ENCODE results near the gene SLC35B1.

SLC35B1 gene

DNA sequence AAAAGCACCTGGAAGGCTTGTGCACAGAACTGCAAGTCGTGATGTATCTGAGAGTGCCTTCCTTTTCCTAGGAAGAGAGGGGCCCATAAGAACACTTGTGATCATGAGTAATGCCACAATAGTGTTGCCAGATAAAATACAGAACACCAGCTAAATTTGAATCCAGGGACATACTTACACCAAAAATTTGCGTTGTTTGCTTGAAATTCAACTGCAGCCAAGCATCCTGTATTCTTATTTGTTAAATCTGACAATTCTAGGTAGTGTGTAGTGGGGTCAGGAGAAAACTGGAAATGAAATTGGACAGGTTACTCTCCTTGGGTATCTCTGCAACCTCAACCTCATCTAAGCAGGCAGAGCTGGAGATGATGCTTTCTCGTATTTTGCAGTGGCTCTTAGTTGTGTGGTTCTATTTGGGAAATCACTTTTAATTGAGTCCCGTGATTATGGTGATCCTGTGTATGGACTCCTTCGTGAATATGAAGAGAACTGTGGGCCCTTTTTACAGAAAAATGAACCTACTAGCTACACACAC lies 12.0 kb downstream of the SLC35B1 start:
- H3K4me3 ChIP-seq (ENCODE audit: low read depth, low read length), result no peak overlapping the region
- H2AK5ac ChIP-seq (ENCODE audit: low read length), result no peak overlapping the region
- no peak overlapping the region for H3K14ac ChIP-seq (ENCODE audit: low read length)
- H2BK5ac ChIP-seq (ENCODE audit: low read depth, low read length, poor library complexity), result no peak overlapping the region
- H3K79me2 ChIP-seq (ENCODE audit: control insufficient read depth, insufficient read depth, low read length, poor library complexity), result no peaks in the 10 kb centered on the region
- H2AFZ ChIP-seq (ENCODE audit: insufficient read depth, low read length, poor library complexity), result no peak overlapping the region
- H3K4me1 ChIP-seq (ENCODE audit: control insufficient read depth in 1 of 2, insufficient read depth in 2 of 2, low read length in 2 of 2), result no peaks in the 10 kb centered on the region
- H4K8ac ChIP-seq (ENCODE audit: low read depth, low read length), result no peak overlapping the region
- no peak overlapping the region for H2BK120ac ChIP-seq (ENCODE audit: insufficient read depth, low read length, poor library complexity)
- H4K91ac ChIP-seq (ENCODE audit: low read depth, low read length), result no peak overlapping the region
- no peak overlapping the region for H3K18ac ChIP-seq (ENCODE audit: low read length)
- no peak overlapping the region for H4K12ac ChIP-seq (ENCODE audit: low read depth, low read length)
- H3K4ac ChIP-seq (ENCODE audit: low read depth, low read length), result no peak overlapping the region
- H3K9me3 ChIP-seq (ENCODE audit: insufficient read depth, low read depth, low read length), result no peaks in the 10 kb centered on the region
- H3K23ac ChIP-seq (ENCODE audit: low read length), result no peak overlapping the region
- no CpG with 5 or more reads among the region's 5 CpGs for WGBS (ENCODE audit: extremely low coverage, insufficient coverage, insufficient read length)
- no peak overlapping the region for H3K4me2 ChIP-seq (ENCODE audit: low read length)
- H3K79me1 ChIP-seq (ENCODE audit: low read length), result no peaks in the 10 kb centered on the region
- H2BK12ac ChIP-seq (ENCODE audit: low read length), result no peak overlapping the region
- H3K27ac ChIP-seq (ENCODE audit: low read depth, low read length), result no peak overlapping the region
- no peak overlapping the region for H3K9ac ChIP-seq (ENCODE audit: low read length)
- H3K36me3 ChIP-seq (ENCODE audit: control insufficient read depth in 1 of 2, insufficient read depth in 2 of 2, low read length in 2 of 2), result peaks cover 8 to 9% of the 10 kb centered on the region in 2 experiments
- no peaks in the 10 kb centered on the region for H3K27me3 ChIP-seq (ENCODE audit: insufficient read depth, low read length)
- no peak for DNase-seq

DNA sequence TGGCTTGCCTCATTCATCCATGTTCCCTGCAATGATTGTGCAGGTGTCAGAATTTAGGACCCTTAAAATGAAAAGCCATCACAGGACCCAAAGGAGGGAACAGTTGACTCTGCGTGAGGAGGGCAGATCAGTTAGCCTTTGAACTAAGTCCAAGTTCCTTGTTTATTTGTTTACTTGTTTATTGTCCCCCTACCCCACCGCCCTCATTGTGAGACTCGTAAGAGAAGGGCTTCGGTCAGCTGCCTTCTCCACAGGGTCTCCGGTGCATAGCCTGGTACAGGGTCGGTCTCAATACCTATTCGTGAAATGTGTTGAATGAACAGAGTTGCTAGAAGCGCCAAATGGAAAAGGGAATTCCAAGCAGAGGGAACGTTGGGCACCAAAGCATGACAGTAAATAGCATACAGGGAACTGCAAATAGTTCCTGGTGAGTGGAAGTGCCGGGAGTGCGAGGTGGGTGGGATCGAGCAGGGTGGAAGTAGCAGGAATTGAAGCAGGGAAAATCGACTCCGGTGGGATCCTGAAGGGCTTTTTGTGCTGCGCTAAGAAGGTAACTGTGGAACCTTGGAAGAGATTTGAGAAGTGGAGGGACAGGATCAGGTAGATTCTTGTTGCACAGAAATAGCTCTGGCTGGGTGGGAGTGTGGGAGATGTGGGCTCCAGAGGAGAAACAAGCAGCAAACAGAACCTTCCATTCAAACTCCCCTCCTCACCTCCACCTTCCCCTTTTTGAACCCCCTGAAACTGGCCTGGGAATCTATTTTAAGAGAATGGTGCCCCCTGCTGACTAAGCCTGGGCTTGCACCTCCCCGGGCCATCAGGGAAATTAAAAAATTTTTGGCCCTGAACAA lies 12.7 kb downstream of the SLC35B1 start:
- H3K27ac ChIP-seq (ENCODE audit: low read depth, low read length), result no peak overlapping the region
- H2BK5ac ChIP-seq (ENCODE audit: low read depth, low read length, poor library complexity), result no peak overlapping the region
- no peak overlapping the region for H2BK120ac ChIP-seq (ENCODE audit: insufficient read depth, low read length, poor library complexity)
- no peaks in the 10 kb centered on the region for H3K79me1 ChIP-seq (ENCODE audit: low read length)
- no CpG with 5 or more reads among the region's 16 CpGs for WGBS (ENCODE audit: extremely low coverage, insufficient coverage, insufficient read length)
- no peak overlapping the region for H3K14ac ChIP-seq (ENCODE audit: low read length)
- no peak overlapping the region for H4K12ac ChIP-seq (ENCODE audit: low read depth, low read length)
- no peak overlapping the region for H2AK5ac ChIP-seq (ENCODE audit: low read length)
- no peaks in the 10 kb centered on the region for H3K79me2 ChIP-seq (ENCODE audit: control insufficient read depth, insufficient read depth, low read length, poor library complexity)
- H3K4me2 ChIP-seq (ENCODE audit: low read length), result no peak overlapping the region
- H3K4ac ChIP-seq (ENCODE audit: low read depth, low read length), result no peak overlapping the region
- H2BK12ac ChIP-seq (ENCODE audit: low read length), result no peak overlapping the region
- no peak overlapping the region for H3K18ac ChIP-seq (ENCODE audit: low read length)
- H3K9ac ChIP-seq (ENCODE audit: low read length), result peak overlapping the region; percentile 61
- peaks cover 2% of the 10 kb centered on the region in 2 experiments for H3K36me3 ChIP-seq (ENCODE audit: control insufficient read depth in 1 of 2, insufficient read depth in 2 of 2, low read length in 2 of 2)
- H2AFZ ChIP-seq (ENCODE audit: insufficient read depth, low read length, poor library complexity), result no peak overlapping the region
- H3K4me3 ChIP-seq (ENCODE audit: low read depth, low read length), result no peak overlapping the region
- no peaks in the 10 kb centered on the region for H3K27me3 ChIP-seq (ENCODE audit: insufficient read depth, low read length)
- H3K23ac ChIP-seq (ENCODE audit: low read length), result no peak overlapping the region
- no peak overlapping the region for H4K8ac ChIP-seq (ENCODE audit: low read depth, low read length)
- H3K9me3 ChIP-seq (ENCODE audit: insufficient read depth, low read depth, low read length), result no peaks in the 10 kb centered on the region
- DNase-seq, result peak in 1 of 2 donors; percentile 56
- H4K91ac ChIP-seq (ENCODE audit: low read depth, low read length), result no peak overlapping the region
- no peaks in the 10 kb centered on the region for H3K4me1 ChIP-seq (ENCODE audit: control insufficient read depth in 1 of 2, insufficient read depth in 2 of 2, low read length in 2 of 2)

DNA sequence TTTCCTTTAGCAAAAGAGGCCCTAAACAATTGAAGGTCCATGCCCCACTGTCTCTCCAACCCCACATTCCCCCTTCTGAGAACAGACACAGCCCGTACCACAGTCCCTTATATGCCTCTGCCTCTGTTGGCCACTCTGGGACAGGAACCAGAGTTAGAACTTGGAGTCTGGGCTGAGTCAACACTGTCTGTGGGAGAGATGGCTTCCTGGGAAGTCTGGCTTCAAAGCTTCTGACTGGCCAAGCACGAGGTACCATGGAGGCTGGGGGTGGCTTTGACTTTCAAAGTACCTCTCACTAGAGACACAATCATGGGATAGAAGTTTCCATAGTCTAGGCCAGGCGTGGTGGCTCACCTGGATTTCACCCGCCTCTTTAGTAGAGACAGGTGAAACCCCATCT lies 15.0 kb downstream of the SLC35B1 start:
- peaks cover 3% of the 10 kb centered on the region for H3K79me1 ChIP-seq (ENCODE audit: low read length)
- H3K27me3 ChIP-seq (ENCODE audit: insufficient read depth, low read length), result no peaks in the 10 kb centered on the region
- no peak overlapping the region for H3K23ac ChIP-seq (ENCODE audit: low read length)
- no peak overlapping the region for H2BK120ac ChIP-seq (ENCODE audit: insufficient read depth, low read length, poor library complexity)
- H4K91ac ChIP-seq (ENCODE audit: low read depth, low read length), result no peak overlapping the region
- H3K4me2 ChIP-seq (ENCODE audit: low read length), result no peak overlapping the region
- H2BK12ac ChIP-seq (ENCODE audit: low read length), result no peak overlapping the region
- H3K27ac ChIP-seq (ENCODE audit: low read depth, low read length), result no peak overlapping the region
- no CpG with 5 or more reads among the region's 4 CpGs for WGBS (ENCODE audit: extremely low coverage, insufficient coverage, insufficient read length)
- H2BK5ac ChIP-seq (ENCODE audit: low read depth, low read length, poor library complexity), result no peak overlapping the region
- no peak overlapping the region for H3K4ac ChIP-seq (ENCODE audit: low read depth, low read length)
- H3K9ac ChIP-seq (ENCODE audit: low read length), result no peak overlapping the region
- no peak overlapping the region for H4K8ac ChIP-seq (ENCODE audit: low read depth, low read length)
- H3K36me3 ChIP-seq (ENCODE audit: control insufficient read depth in 1 of 2, insufficient read depth in 2 of 2, low read length in 2 of 2), result no peaks in the 10 kb centered on the region
- no peaks in the 10 kb centered on the region for H3K79me2 ChIP-seq (ENCODE audit: control insufficient read depth, insufficient read depth, low read length, poor library complexity)
- H2AFZ ChIP-seq (ENCODE audit: insufficient read depth, low read length, poor library complexity), result no peak overlapping the region
- no peaks in the 10 kb centered on the region for H3K9me3 ChIP-seq (ENCODE audit: insufficient read depth, low read depth, low read length)
- H3K14ac ChIP-seq (ENCODE audit: low read length), result no peak overlapping the region
- no peak overlapping the region for H3K18ac ChIP-seq (ENCODE audit: low read length)
- no peak overlapping the region for H3K4me3 ChIP-seq (ENCODE audit: low read depth, low read length)
- H2AK5ac ChIP-seq (ENCODE audit: low read length), result no peak overlapping the region
- DNase-seq, result no peak
- H3K4me1 ChIP-seq (ENCODE audit: control insufficient read depth in 1 of 2, insufficient read depth in 2 of 2, low read length in 2 of 2), result peaks cover 3% of the 10 kb centered on the region in 2 experiments
- H4K12ac ChIP-seq (ENCODE audit: low read depth, low read length), result no peak overlapping the region

DNA sequence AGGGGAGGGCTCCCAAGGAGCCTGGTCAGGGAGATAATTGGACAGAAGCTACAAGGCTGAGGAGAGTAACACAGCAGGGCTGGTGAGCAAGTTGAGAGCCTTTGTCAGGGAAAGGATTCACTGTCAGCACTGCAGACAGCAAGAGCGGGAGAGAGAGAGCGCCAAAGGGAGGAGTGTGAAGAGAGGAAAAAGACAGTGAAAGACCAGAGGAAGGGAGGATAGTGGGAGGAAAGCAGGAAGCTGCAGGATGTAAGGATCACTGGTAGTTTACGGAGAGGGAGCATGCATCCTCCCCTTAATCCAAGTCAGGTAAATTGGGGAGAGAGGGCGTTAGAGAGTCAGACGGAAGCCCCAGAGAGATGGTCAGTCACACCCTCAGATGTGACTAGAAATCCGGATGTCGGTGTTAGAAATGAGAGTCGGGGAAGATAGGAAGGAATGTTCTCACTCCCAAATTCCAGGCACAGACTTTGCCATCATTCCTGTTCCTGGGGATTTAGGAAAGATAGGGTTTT lies 16.0 kb downstream of the SLC35B1 start:
- no peak overlapping the region for H3K9ac ChIP-seq (ENCODE audit: low read length)
- no CpG with 5 or more reads among the region's 8 CpGs for WGBS (ENCODE audit: extremely low coverage, insufficient coverage, insufficient read length)
- H3K9me3 ChIP-seq (ENCODE audit: insufficient read depth, low read depth, low read length), result no peaks in the 10 kb centered on the region
- H4K12ac ChIP-seq (ENCODE audit: low read depth, low read length), result no peak overlapping the region
- no peak overlapping the region for H3K4me2 ChIP-seq (ENCODE audit: low read length)
- H3K18ac ChIP-seq (ENCODE audit: low read length), result no peak overlapping the region
- no peak overlapping the region for H2BK120ac ChIP-seq (ENCODE audit: insufficient read depth, low read length, poor library complexity)
- no peak overlapping the region for H2BK12ac ChIP-seq (ENCODE audit: low read length)
- H3K27ac ChIP-seq (ENCODE audit: low read depth, low read length), result no peak overlapping the region
- H2AK5ac ChIP-seq (ENCODE audit: low read length), result no peak overlapping the region
- peaks cover 3% of the 10 kb centered on the region for H3K79me1 ChIP-seq (ENCODE audit: low read length)
- no peaks in the 10 kb centered on the region for H3K79me2 ChIP-seq (ENCODE audit: control insufficient read depth, insufficient read depth, low read length, poor library complexity)
- H4K8ac ChIP-seq (ENCODE audit: low read depth, low read length), result no peak overlapping the region
- H3K36me3 ChIP-seq (ENCODE audit: control insufficient read depth in 1 of 2, insufficient read depth in 2 of 2, low read length in 2 of 2), result no peaks in the 10 kb centered on the region
- no peak overlapping the region for H3K14ac ChIP-seq (ENCODE audit: low read length)
- no peak overlapping the region for H3K23ac ChIP-seq (ENCODE audit: low read length)
- peaks cover 3% of the 10 kb centered on the region in 2 experiments for H3K4me1 ChIP-seq (ENCODE audit: control insufficient read depth in 1 of 2, insufficient read depth in 2 of 2, low read length in 2 of 2)
- H2BK5ac ChIP-seq (ENCODE audit: low read depth, low read length, poor library complexity), result no peak overlapping the region
- H3K4ac ChIP-seq (ENCODE audit: low read depth, low read length), result no peak overlapping the region
- no peak overlapping the region for H4K91ac ChIP-seq (ENCODE audit: low read depth, low read length)
- no peaks in the 10 kb centered on the region for H3K27me3 ChIP-seq (ENCODE audit: insufficient read depth, low read length)
- no peak for DNase-seq
- H2AFZ ChIP-seq (ENCODE audit: insufficient read depth, low read length, poor library complexity), result no peak overlapping the region
- no peak overlapping the region for H3K4me3 ChIP-seq (ENCODE audit: low read depth, low read length)
